ENCODE data around the gene MCAT.

Gene MCAT

GRCh38 chr22:43171607-43172006 lies 28.4 kb upstream of the MCAT start:
- no peak for DNase-seq

- no peak for DNase-seq
These were observed 27.9 kb upstream of the MCAT start for GRCh38 chr22:43171019-43171491.

GRCh38 chr22:43170131-43170480 lies 26.9 kb upstream of the MCAT start:
- DNase-seq, result no peak

- no peak for DNase-seq
These were observed 26.3 kb upstream of the MCAT start for GRCh38 chr22:43169310-43170130.

GRCh38 chr22:43168471-43169309 lies 25.5 kb upstream of the MCAT start:
- no peak for DNase-seq

- DNase-seq, result no peak
These were observed 23.9 kb upstream of the MCAT start for GRCh38 chr22:43167001-43167589.

- no peak for DNase-seq
These were observed 23.1 kb upstream of the MCAT start for GRCh38 chr22:43166132-43166930.

GRCh38 chr22:43164636-43165035 lies 21.4 kb upstream of the MCAT start:
- DNase-seq, result no peak

- DNase-seq, result no peak
These were observed 20.1 kb upstream of the MCAT start for GRCh38 chr22:43163241-43163795.

GRCh38 chr22:43162412-43163150 lies 19.4 kb upstream of the MCAT start:
- DNase-seq, result no peak

GRCh38 chr22:43160497-43161126 lies 17.4 kb upstream of the MCAT start:
- DNase-seq, result no peak

- no peak for DNase-seq
These were observed 16.4 kb upstream of the MCAT start for GRCh38 chr22:43159484-43160178.

- no peak for DNase-seq
These were observed 15.7 kb upstream of the MCAT start for GRCh38 chr22:43158778-43159483.

- no peak for DNase-seq
These were observed 14.8 kb upstream of the MCAT start for GRCh38 chr22:43157874-43158546.

- DNase-seq, result no peak
These were observed 13.2 kb upstream of the MCAT start for GRCh38 chr22:43156413-43156812.

- DNase-seq, result no peak
These were observed 12.6 kb upstream of the MCAT start for GRCh38 chr22:43155789-43156188.

GRCh38 chr22:43154887-43155536 lies 11.8 kb upstream of the MCAT start:
- no peak for DNase-seq

- DNase-seq, result no peak
These were observed 10.7 kb upstream of the MCAT start for GRCh38 chr22:43153899-43154298.

All from activated T-cell treated with anti-CD3 and anti-CD28 coated beads, Interleukin-2, amount 50 U/mL, for 1 hour (primary cell).